CD4-positive, CD25-positive, alpha-beta regulatory T cell (primary cell): ENCODE results near the gene IYD. TPM values are rescaled to one million over a fixed set of nuclear protein-coding genes. Genes with fewer than 3 reads are reported as not detected.

ENCODE experiments used
- ATAC-seq, 2 donors: fragments of 150-1000 bp; cut with Tn5 transposase; one replicate each; pipeline ENCODE4 v1.10.0; 2021; ENCODE audit warnings: low read depth in 2 of 2, moderate number of reproducible peaks in 2 of 2, moderate library complexity in 1 of 2
- DNase-seq, 3 donors: peaks; one replicate each; pipeline versions ENCODE4 v3.0.0 to v3.0.0-alpha.2; 2012 to 2022; ENCODE audit warnings: mixed read lengths in 1 of 3
- H3K27ac ChIP-seq: one replicate; pipeline ENCODE4 v1.7.0; 2013; ENCODE audit warnings: mild to moderate bottlenecking, low read length; ENCODE audit not compliant: insufficient read depth, poor library complexity, severe bottlenecking
- H3K27me3 ChIP-seq: one replicate; pipeline ENCODE4 v1.7.0; 2013; ENCODE audit warnings: low read length; ENCODE audit not compliant: control insufficient read depth, insufficient read depth
- H3K36me3 ChIP-seq: one replicate; pipeline ENCODE4 v1.7.0; 2013; ENCODE audit warnings: mild to moderate bottlenecking, low read length, moderate library complexity; ENCODE audit not compliant: control insufficient read depth, insufficient read depth
- H3K4me1 ChIP-seq: 2 replicates; pipeline ENCODE4 v1.7.0; 2013; ENCODE audit warnings: mild to moderate bottlenecking, low read length; ENCODE audit not compliant: insufficient read depth, control insufficient read depth, poor library complexity, severe bottlenecking
- H3K4me3 ChIP-seq: one replicate; pipeline ENCODE4 v1.7.0; 2013; ENCODE audit warnings: low read depth, mild to moderate bottlenecking, low read length, moderate library complexity
- H3K9me3 ChIP-seq, 2 experiments: 1 replicate in 1 of 2; 2 replicates in 1 of 2; pipeline ENCODE4 v1.7.0; 2013; ENCODE audit warnings: low read length in 2 of 2, mild to moderate bottlenecking in 1 of 2, moderate library complexity in 1 of 2; ENCODE audit not compliant: control insufficient read depth in 2 of 2
- H3K27ac Mint-ChIP-seq, 3 donors: one replicate each; pipeline ENCODE4 v1.8.0; 2020 to 2022; ENCODE audit warnings: mild to moderate bottlenecking in 3 of 3, mixed read lengths in 3 of 3, moderate library complexity in 2 of 3
- H3K27me3 Mint-ChIP-seq: one replicate; pipeline ENCODE4 v1.8.0; 2022; ENCODE audit warnings: mild to moderate bottlenecking, mixed read lengths
- H3K36me3 Mint-ChIP-seq: one replicate; pipeline ENCODE4 v1.8.0; 2020; ENCODE audit warnings: mixed read lengths
- H3K4me1 Mint-ChIP-seq, 4 donors: one replicate each; pipeline ENCODE4 v1.8.0; 2020 to 2022; ENCODE audit warnings: mixed read lengths in 4 of 4, mild to moderate bottlenecking in 1 of 4
- H3K4me3 Mint-ChIP-seq, 4 donors: one replicate each; pipeline ENCODE4 v1.8.0; 2020 to 2022; ENCODE audit warnings: mild to moderate bottlenecking in 4 of 4, mixed read lengths in 4 of 4, moderate library complexity in 3 of 4
- H3K9me3 Mint-ChIP-seq, 7 donors: one replicate each; pipeline ENCODE4 v1.8.0; 2020 to 2022; ENCODE audit warnings: mixed read lengths in 7 of 7, mild to moderate bottlenecking in 3 of 7, moderate library complexity in 2 of 7
- polyA plus RNA-seq, 4 donors: library from polyadenylated mRNA; unstranded; fragments of 300-500 nt; fragmentation: Illumina TruSeq; gene quantifications; one replicate each; pipeline ENCODE4 v1.2.3, GENCODE V29; 2021
- total RNA-seq: library from RNA; stranded (reverse); gene quantifications from one replicate; pipeline ENCODE4 v1.2.3, GENCODE V29; 2022

Gene IYD
- total and polyA plus RNA-seq, 5 donors from 2014 or later = not detected

DNA sequence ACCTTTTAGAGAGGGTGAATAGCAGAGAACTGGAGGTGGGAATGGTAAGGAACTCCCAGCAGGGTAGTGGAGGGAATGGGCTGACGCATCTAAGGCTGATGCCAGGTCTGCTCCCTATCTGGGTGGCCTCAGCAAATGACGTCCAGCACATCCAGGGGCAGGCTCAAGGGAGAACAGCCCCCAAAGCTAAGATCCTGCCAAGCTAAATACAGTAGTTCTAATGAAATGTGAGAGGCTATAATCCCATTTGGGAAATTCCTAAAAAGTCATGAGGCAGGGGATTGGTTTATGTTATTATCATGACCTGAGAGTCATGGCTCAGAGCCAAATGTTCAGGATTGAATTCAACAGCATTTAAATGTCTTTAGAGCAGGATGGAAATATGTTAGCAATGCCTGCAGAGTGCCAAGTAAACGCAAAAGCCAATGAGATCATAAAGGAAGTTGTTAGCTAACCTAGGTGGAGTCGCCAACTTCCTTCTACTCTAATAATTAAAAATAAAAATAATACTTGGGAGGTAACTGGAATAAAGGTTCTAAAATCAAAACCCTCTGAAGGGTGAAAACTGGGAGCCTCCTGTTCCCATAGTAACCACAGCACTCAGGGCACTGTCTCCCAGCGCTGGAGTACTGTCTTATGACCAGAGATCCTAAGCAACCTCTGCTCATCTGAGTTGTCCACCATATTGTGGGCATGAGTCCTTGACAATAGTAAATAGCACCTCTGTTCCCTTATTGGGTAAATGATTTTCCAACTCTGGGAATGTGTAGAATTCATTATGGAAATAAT, 34.8 kb downstream of the IYD start:
- Mint-ChIP-seq H3K9me3 (peaks cover 0 to 7% (median 5%) of the 10 kb centered on the region in 7 donors), H3K4me1 (no peaks in the 10 kb centered on the region), H3K4me3 (no peak overlapping the region), H3K27ac (no peak overlapping the region), H3K36me3 (no peaks in the 10 kb centered on the region), H3K27me3 (peaks cover 39% of the 10 kb centered on the region)
- Histone ChIP-seq H3K4me3 (no peak overlapping the region), H3K4me1 (no peaks in the 10 kb centered on the region), H3K9me3 (peaks cover 2 to 13% of the 10 kb centered on the region in 2 experiments), H3K27ac (no peak overlapping the region), H3K27me3 (peaks cover 2% of the 10 kb centered on the region), H3K36me3 (no peaks in the 10 kb centered on the region)
- ATAC-seq (no peak), DNase-seq (no peak)

- Mint-ChIP-seq H3K4me3 (no peak overlapping the region), H3K27me3 (peaks cover 49% of the 10 kb centered on the region)
Measured at GRCh38 chr6:150406948-150407347, 38.1 kb downstream of the IYD start.

GRCh38 chr6:150408842-150409241, 40.0 kb downstream of the IYD start:
- Mint-ChIP-seq H3K4me1 (no peaks in the 10 kb centered on the region), H3K36me3 (no peaks in the 10 kb centered on the region), H3K9me3 (peaks cover 0 to 7% (median 3%) of the 10 kb centered on the region in 7 donors), H3K27me3 (peaks cover 57% of the 10 kb centered on the region), H3K27ac (no peak overlapping the region), H3K4me3 (no peak overlapping the region)
- Histone ChIP-seq H3K27me3 (peaks cover 17% of the 10 kb centered on the region), H3K4me3 (no peak overlapping the region), H3K27ac (no peak overlapping the region), H3K9me3 (peaks cover 2 to 13% of the 10 kb centered on the region in 2 experiments), H3K4me1 (no peaks in the 10 kb centered on the region), H3K36me3 (no peaks in the 10 kb centered on the region)
- ATAC-seq (no peak), DNase-seq (no peak)

More at GRCh38 chr6:150406948-150407347, 38.1 kb downstream of the IYD start:
- Histone ChIP-seq H3K36me3 (no peaks in the 10 kb centered on the region), H3K4me3 (no peak overlapping the region), H3K9me3 (peaks cover 2 to 13% of the 10 kb centered on the region in 2 experiments), H3K27ac (no peak overlapping the region), H3K4me1 (no peaks in the 10 kb centered on the region), H3K27me3 (peaks cover 10% of the 10 kb centered on the region)
- no peak for ATAC-seq
- Mint-ChIP-seq H3K27ac (no peak overlapping the region), H3K9me3 (peaks cover 0 to 7% (median 5%) of the 10 kb centered on the region in 7 donors), H3K4me1 (no peaks in the 10 kb centered on the region), H3K36me3 (no peaks in the 10 kb centered on the region)
- DNase-seq = no peak

DNA sequence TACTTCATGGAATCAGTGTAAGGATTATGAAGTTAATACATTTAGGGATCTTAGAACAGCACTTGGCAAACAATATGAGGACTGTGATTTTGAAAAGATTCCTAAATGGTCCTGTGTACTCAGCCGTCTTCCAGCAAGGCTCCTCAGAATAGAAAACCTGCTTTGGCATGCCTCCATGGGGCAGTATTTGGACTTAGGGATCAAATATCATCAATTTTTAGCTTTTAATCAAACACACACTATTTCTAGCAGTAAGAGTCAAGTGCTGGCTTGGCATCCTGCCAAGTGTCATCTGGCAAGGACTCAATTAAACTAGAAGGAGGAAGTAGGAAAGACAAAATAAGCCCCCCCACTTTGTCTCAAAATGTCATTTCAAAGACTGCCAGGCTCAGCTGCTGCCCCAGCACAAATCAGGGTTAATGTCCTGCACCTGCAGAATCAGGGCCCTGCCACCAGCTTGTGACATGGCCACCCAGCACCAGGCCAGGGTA, 40.8 kb downstream of the IYD start:
- peaks cover 59% of the 10 kb centered on the region for H3K27me3 Mint-ChIP-seq
- H3K4me1 ChIP-seq = no peaks in the 10 kb centered on the region
- ATAC-seq = no peak
- no peaks in the 10 kb centered on the region for H3K36me3 ChIP-seq
- H3K9me3 ChIP-seq = peaks cover 2 to 13% of the 10 kb centered on the region in 2 experiments
- peaks cover 19% of the 10 kb centered on the region for H3K27me3 ChIP-seq
- no peak overlapping the region for H3K4me3 ChIP-seq
- H3K36me3 Mint-ChIP-seq = no peaks in the 10 kb centered on the region
- no peaks in the 10 kb centered on the region for H3K4me1 Mint-ChIP-seq
- no peak overlapping the region for H3K4me3 Mint-ChIP-seq
- H3K27ac Mint-ChIP-seq = no peak overlapping the region
- H3K9me3 Mint-ChIP-seq = peaks cover 0 to 7% (median 3%) of the 10 kb centered on the region in 7 donors
- H3K27ac ChIP-seq = no peak overlapping the region
- DNase-seq = no peak

- H3K9me3 ChIP-seq = peaks cover 0 to 5% of the 10 kb centered on the region in 2 experiments
- Mint-ChIP-seq H3K36me3 (no peaks in the 10 kb centered on the region), H3K27me3 (peaks cover 62% of the 10 kb centered on the region), H3K4me1 (no peaks in the 10 kb centered on the region), H3K4me3 (no peak overlapping the region), H3K27ac (no peak overlapping the region), H3K9me3 (peaks cover 0 to 6% (median under 1%) of the 10 kb centered on the region in 7 donors)
- no peak overlapping the region for H3K27ac ChIP-seq
- H3K4me3 ChIP-seq = no peak overlapping the region
- peaks cover 23% of the 10 kb centered on the region for H3K27me3 ChIP-seq
- H3K4me1 ChIP-seq = no peaks in the 10 kb centered on the region
- H3K36me3 ChIP-seq = no peaks in the 10 kb centered on the region
- DNase-seq (no peak), ATAC-seq (no peak)
Measured at GRCh38 chr6:150410399-150410798, 41.6 kb downstream of the IYD start.

DNA sequence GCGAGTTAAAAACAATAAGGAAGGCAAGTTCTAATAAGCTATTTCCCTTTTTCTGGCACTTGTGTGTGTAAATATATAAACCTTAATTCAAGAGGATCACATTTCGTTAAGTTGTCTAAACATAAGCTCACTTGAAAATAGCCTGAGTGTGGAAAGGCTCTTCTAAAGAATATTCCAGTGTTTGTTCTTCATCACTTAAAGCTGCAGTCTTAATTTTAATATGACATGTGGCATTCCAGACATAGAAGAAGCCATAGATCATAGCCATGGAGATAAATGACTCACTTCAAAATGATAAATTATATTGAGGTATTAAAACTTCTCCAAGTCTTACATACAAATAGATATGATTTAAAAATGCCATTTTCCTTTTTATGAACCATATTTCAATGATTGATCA, 42.1 kb downstream of the IYD start:
- Mint-ChIP-seq H3K27me3 (peaks cover 62% of the 10 kb centered on the region), H3K36me3 (no peaks in the 10 kb centered on the region), H3K4me1 (no peaks in the 10 kb centered on the region), H3K4me3 (no peak overlapping the region), H3K27ac (no peak overlapping the region), H3K9me3 (peaks cover 0 to 9% (median 0%) of the 10 kb centered on the region in 7 donors)
- H3K27me3 ChIP-seq = peaks cover 25% of the 10 kb centered on the region
- no peaks in the 10 kb centered on the region for H3K9me3 ChIP-seq
- H3K4me1 ChIP-seq = no peaks in the 10 kb centered on the region
- H3K4me3 ChIP-seq = no peak overlapping the region
- no peaks in the 10 kb centered on the region for H3K36me3 ChIP-seq
- no peak overlapping the region for H3K27ac ChIP-seq
- DNase-seq (no peak), ATAC-seq (no peak)

GRCh38 chr6:150412221-150412620, 43.4 kb downstream of the IYD start:
- Mint-ChIP-seq H3K4me3 (no peak overlapping the region), H3K9me3 (peaks cover 0 to 5% (median 0%) of the 10 kb centered on the region in 7 donors), H3K27ac (no peak overlapping the region), H3K4me1 (no peaks in the 10 kb centered on the region), H3K36me3 (no peaks in the 10 kb centered on the region), H3K27me3 (peaks cover 66% of the 10 kb centered on the region)
- Histone ChIP-seq H3K9me3 (no peaks in the 10 kb centered on the region), H3K27ac (no peak overlapping the region), H3K4me1 (no peaks in the 10 kb centered on the region), H3K36me3 (no peaks in the 10 kb centered on the region), H3K27me3 (peaks cover 26% of the 10 kb centered on the region), H3K4me3 (no peak overlapping the region)
- no peak for ATAC-seq
- no peak for DNase-seq

GRCh38 chr6:150413198-150413597, 44.4 kb downstream of the IYD start:
- Histone ChIP-seq H3K4me1 (no peaks in the 10 kb centered on the region), H3K27ac (no peak overlapping the region), H3K27me3 (peaks cover 26% of the 10 kb centered on the region), H3K36me3 (no peaks in the 10 kb centered on the region), H3K4me3 (no peak overlapping the region), H3K9me3 (no peaks in the 10 kb centered on the region)
- Mint-ChIP-seq H3K9me3 (peaks cover 0 to 3% (median 0%) of the 10 kb centered on the region in 7 donors), H3K4me3 (no peak overlapping the region), H3K27ac (no peak overlapping the region), H3K4me1 (peaks cover 0 to 3% (median 1%) of the 10 kb centered on the region in 4 donors), H3K36me3 (no peaks in the 10 kb centered on the region), H3K27me3 (peaks cover 65% of the 10 kb centered on the region)
- ATAC-seq (no peak), DNase-seq (no peak)
